GM12891 (cell line): ENCODE data around the gene SH3RF2.

Source experiments
- POLR2A ChIP-seq: IDR thresholded peaks from 2 replicates; pipeline ENCODE4 v1.6.1; 2011; ENCODE audit warnings: low read depth, low read length, control low read depth
- TAF1 ChIP-seq: IDR thresholded peaks from 2 replicates; pipeline ENCODE4 v1.6.1; 2011; ENCODE audit warnings: low read depth, low read length, control low read depth

DNA sequence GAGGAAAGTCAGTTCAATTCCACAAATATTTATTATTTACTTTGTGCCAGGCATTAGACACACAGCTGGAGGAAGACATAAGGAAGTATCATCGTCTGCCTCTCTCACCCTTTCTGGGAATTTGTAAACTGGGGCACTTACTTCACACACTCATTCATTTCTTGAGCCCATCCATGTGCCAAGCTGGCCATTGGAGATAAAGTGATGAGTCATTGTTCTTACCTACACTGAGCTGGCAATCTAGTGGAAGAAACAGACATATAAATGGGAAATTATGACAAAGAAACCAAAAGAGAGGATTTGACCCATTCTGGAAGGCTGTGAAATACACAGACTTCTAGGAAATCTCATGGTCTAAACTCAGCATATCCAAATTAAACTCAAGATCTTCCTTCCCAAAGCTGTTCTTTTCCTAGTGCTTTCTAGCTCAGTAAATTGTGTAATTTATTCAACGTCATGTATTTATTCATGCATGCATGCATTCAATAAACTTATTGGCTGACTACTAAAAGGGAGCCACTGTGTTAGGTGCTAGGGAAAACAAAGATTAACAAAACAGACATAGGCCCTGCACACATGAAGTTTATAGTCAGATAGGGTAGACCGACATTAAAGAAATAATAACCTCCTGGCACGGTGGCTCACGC, 65.3 kb downstream of the SH3RF2 start:
- TF ChIP-seq POLR2A (no peak), TAF1 (no peak)
